ENCODE data around the gene TPPP.
"Not testable (repeated sequence)": the region's sequence is repeated elsewhere in the genome, so short reads cannot be mapped to it uniquely, and the experiment has no call there.

DNA sequence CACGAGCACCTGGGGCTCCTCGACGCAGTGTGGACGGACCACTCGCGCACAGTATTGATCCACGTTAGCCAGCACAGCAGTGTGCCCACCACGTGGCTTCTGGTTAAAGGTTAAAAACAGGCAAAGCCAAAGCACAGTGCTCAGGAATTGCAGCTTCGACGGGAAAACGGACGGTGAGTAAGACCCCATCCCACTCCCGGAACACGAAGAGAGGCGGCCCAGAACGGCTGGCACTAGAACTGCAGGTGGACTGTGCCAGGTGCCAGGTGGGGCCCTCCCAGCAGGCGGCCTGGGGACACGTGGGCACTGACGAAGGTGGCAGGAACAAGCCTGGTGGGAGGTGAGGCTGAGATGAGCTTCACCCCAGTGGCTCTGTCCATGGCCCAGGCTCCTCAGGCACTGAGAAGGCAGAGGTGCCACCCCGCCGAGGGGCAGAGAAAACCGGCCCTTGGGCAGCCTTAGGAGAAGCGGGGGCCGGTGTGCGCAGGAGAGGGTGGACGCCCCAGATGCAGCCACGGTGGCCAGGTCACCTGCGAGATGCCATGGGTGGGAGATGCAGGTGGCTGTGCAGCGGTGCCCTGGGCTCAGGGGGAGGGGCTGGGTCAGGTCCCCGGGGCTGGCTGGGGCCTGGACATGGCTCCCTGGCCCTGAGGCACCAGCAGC is 4.7 kb downstream of the TPPP start:
- TF ChIP-seq POLR2AphosphoS5, POLR2A, SPI1 (IDR thresholded peaks at IDR 0.05; ENCODE audit: low read depth, low read length): not testable (repeated sequence)
